Osteocyte (in vitro differentiated cells): ENCODE results near the gene ADAMTSL5. TPM values are rescaled to one million over a fixed set of nuclear protein-coding genes. Genes with fewer than 3 reads are reported as not detected.
A peak's percentile ranks its signal among the peaks of the same experiment; 100 is the strongest.

Source experiments
- DNase-seq: peaks from one replicate; pipeline ENCODE4 v3.0.0; 2021; ENCODE audit warnings: mixed read lengths; ENCODE audit not compliant: unreplicated experiment; ENCODE audit errors: extremely low spot score
- H3K27ac Mint-ChIP-seq: one replicate; pipeline ENCODE4 v1.8.0; 2021; ENCODE audit warnings: mild to moderate bottlenecking, mixed read lengths; ENCODE audit not compliant: unreplicated experiment
- H3K27me3 Mint-ChIP-seq: one replicate; pipeline ENCODE4 v1.8.0; 2021; ENCODE audit warnings: mixed read lengths; ENCODE audit not compliant: unreplicated experiment
- H3K36me3 Mint-ChIP-seq: one replicate; pipeline ENCODE4 v1.8.0; 2021; ENCODE audit warnings: mixed read lengths; ENCODE audit not compliant: unreplicated experiment
- H3K4me1 Mint-ChIP-seq: one replicate; pipeline ENCODE4 v1.8.0; 2021; ENCODE audit warnings: mixed read lengths; ENCODE audit not compliant: unreplicated experiment
- H3K4me3 Mint-ChIP-seq: one replicate; pipeline ENCODE4 v1.8.0; 2021; ENCODE audit warnings: mild to moderate bottlenecking, moderate library complexity, mixed read lengths; ENCODE audit not compliant: unreplicated experiment
- H3K9me3 Mint-ChIP-seq: one replicate; pipeline ENCODE4 v1.8.0; 2021; ENCODE audit warnings: mixed read lengths; ENCODE audit not compliant: unreplicated experiment
- total RNA-seq: library from RNA; stranded (reverse); gene quantifications from 2 replicates; pipeline ENCODE4 v1.2.1, GENCODE V29; 2021
- TF ChIP-seq, protein P1 (sequence below): fragments of 200-600 bp; sonication (generic); IDR thresholded peaks from 2 replicates; pipeline ENCODE4 v1.5.0; 2021; ENCODE audit warnings: antibody characterized with exemption, mild to moderate bottlenecking, moderate library complexity

The ADAMTSL5 gene
- total RNA-seq, 1 donor from 2014 or later = 6.4 TPM

DNA sequence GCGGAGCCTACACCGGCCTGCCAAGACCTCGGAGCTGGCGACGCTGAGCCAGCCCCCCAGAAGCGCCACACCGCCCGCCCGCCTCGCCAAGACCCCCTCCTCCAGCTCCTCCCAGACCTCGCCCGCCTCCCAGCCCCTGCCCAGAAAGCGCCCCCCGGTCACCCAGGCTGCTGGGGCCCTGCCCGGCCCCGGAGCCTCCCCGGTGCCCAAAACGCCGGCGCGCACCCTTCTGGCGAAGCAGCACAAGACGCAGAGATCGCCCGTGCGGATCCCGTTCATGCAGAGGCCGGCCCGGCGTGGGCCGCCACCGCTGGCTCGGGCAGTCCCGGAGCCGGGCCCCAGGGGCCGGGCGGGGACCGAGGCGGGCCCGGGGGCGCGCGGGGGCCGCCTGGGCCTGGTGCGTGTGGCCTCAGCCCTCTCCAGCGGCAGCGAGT, 44.0 kb downstream of the ADAMTSL5 start:
- Mint-ChIP-seq H3K4me1 (peaks cover 7% of the 10 kb centered on the region), H3K36me3 (peaks cover 2% of the 10 kb centered on the region), H3K27ac (no peak overlapping the region), H3K4me3 (peak overlapping the region; percentile 26), H3K9me3 (no peaks in the 10 kb centered on the region), H3K27me3 (peaks cover 2% of the 10 kb centered on the region)
- DNase-seq = no peak
- TF ChIP-seq, protein P1, sequence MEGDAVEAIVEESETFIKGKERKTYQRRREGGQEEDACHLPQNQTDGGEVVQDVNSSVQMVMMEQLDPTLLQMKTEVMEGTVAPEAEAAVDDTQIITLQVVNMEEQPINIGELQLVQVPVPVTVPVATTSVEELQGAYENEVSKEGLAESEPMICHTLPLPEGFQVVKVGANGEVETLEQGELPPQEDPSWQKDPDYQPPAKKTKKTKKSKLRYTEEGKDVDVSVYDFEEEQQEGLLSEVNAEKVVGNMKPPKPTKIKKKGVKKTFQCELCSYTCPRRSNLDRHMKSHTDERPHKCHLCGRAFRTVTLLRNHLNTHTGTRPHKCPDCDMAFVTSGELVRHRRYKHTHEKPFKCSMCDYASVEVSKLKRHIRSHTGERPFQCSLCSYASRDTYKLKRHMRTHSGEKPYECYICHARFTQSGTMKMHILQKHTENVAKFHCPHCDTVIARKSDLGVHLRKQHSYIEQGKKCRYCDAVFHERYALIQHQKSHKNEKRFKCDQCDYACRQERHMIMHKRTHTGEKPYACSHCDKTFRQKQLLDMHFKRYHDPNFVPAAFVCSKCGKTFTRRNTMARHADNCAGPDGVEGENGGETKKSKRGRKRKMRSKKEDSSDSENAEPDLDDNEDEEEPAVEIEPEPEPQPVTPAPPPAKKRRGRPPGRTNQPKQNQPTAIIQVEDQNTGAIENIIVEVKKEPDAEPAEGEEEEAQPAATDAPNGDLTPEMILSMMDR = no peak

DNA sequence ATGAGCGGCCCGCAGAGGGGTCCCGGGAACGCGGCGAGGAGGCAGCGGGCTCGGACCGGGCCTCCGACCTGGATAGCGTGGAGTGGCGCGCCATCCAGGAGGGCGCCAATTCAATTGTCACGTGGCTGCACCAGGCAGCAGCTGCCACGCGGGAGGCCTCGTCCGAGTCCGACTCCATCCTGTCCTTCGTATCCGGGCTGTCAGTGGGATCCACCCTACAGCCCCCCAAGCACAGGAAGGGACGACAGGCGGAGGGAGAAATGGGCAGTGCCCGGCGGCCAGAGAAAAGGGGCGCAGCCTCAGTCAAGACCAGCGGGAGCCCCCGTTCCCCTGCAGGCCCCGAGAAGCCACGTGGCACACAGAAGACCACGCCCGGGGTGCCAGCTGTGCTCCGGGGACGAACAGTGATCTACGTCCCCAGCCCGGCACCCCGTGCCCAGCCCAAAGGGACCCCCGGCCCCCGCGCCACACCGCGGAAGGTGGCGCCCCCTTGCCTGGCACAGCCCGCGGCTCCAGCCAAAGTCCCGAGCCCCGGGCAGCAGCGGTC, 44.5 kb downstream of the ADAMTSL5 start:
- H3K9me3 Mint-ChIP-seq = no peaks in the 10 kb centered on the region
- no peak overlapping the region for H3K4me3 Mint-ChIP-seq
- DNase-seq = no peak
- H3K27ac Mint-ChIP-seq = no peak overlapping the region
- peaks cover under 1% of the 10 kb centered on the region for H3K36me3 Mint-ChIP-seq
- H3K4me1 Mint-ChIP-seq = peaks cover 7% of the 10 kb centered on the region
- peaks cover 2% of the 10 kb centered on the region for H3K27me3 Mint-ChIP-seq
- TF ChIP-seq, protein P1 = no peak

DNA sequence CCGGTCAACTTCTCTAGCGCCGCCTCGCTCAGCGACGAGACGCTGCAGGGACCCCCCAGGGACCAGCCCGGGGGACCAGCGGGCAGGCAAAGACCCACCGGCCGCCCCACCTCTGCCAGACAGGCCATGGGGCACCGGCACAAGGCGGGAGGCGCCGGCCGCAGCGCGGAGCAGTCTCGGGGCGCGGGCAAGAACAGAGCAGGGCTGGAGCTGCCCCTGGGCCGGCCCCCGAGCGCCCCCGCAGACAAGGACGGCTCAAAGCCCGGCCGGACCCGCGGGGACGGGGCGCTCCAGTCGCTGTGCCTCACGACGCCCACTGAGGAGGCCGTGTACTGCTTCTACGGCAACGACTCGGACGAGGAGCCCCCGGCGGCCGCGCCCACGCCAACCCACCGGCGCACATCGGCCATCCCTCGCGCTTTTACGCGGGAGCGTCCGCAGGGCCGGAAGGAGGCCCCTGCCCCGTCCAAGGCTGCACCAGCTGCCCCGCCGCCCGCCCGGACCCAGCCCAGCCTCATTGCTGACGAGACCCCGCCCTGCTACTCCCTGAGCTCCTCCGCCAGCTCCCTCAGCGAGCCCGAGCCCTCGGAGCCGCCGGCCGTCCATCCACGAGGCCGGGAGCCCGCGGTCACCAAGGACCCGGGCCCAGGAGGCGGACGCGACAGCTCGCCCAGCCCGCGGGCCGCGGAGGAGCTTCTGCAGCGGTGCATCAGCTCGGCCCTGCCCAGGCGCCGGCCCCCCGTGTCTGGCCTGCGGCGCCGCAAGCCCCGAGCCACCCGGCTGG, 45.1 kb downstream of the ADAMTSL5 start:
- peaks cover 2% of the 10 kb centered on the region for H3K27me3 Mint-ChIP-seq

DNA sequence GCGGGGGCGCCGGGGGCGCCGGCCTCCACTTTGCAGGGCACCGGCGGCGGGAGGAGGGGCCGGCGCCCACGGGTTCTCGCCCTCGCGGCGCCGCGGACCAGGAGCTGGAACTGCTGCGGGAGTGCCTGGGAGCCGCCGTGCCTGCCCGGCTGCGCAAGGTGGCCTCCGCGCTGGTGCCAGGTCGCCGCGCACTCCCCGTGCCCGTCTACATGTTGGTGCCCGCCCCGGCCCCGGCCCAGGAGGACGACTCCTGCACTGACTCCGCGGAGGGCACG, 45.7 kb downstream of the ADAMTSL5 start:
- no peak for DNase-seq
- Mint-ChIP-seq H3K4me1 (peaks cover 7% of the 10 kb centered on the region), H3K27ac (no peak overlapping the region), H3K4me3 (no peak overlapping the region), H3K36me3 (no peaks in the 10 kb centered on the region), H3K27me3 (peaks cover 2% of the 10 kb centered on the region), H3K9me3 (no peaks in the 10 kb centered on the region)
- TF ChIP-seq, protein P1 = no peak

More for the DNA sequence above, 45.1 kb downstream of the ADAMTSL5 start:
- Mint-ChIP-seq H3K27ac (no peak overlapping the region), H3K4me1 (peaks cover 7% of the 10 kb centered on the region), H3K9me3 (no peaks in the 10 kb centered on the region), H3K36me3 (no peaks in the 10 kb centered on the region), H3K4me3 (no peak overlapping the region)
- TF ChIP-seq, protein P1 = no peak
- DNase-seq = no peak

DNA sequence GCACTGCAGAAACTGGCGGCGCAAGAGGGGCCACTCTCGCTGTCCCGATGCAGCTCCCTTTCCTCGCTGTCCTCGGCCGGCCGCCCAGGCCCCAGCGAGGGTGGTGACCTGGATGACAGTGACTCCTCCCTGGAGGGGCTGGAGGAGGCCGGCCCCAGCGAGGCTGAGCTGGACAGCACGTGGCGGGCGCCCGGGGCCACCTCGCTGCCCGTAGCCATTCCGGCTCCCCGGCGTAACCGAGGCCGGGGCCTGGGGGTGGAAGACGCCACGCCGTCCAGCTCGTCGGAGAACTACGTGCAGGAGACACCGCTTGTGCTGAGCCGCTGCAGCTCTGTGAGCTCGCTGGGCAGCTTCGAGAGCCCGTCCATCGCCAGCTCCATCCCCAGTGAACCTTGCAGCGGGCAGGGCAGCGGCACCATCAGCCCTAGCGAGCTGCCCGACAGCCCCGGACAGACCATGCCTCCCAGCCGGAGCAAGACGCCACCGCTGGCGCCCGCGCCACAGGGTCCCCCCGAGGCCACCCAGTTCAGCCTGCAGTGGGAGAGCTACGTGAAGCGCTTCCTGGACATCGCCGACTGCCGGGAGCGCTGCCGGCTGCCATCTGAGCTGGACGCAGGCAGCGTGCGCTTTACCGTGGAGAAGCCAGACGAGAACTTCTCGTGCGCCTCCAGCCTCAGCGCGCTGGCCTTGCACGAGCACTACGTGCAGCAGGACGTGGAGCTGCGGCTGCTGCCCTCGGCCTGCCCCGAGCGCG, 46.2 kb downstream of the ADAMTSL5 start:
- Mint-ChIP-seq H3K9me3 (no peaks in the 10 kb centered on the region), H3K27me3 (peaks cover 2% of the 10 kb centered on the region), H3K4me3 (no peak overlapping the region), H3K4me1 (peaks cover 7% of the 10 kb centered on the region), H3K36me3 (no peaks in the 10 kb centered on the region), H3K27ac (no peak overlapping the region)
- TF ChIP-seq, protein P1 = no peak
- no peak for DNase-seq
